ENCODE data around the gene PABPC3.

Gene PABPC3

GRCh38 chr13:25117312-25117711, 21.4 kb downstream of the PABPC3 start:
- Histone ChIP-seq H3K9ac (ENCODE audit: insufficient read length) (no peak overlapping the region), H3K36me3 (ENCODE audit: insufficient read depth, low read length) (no peaks in the 10 kb centered on the region), H3K9me3 (ENCODE audit: low read depth, low read length) (no peaks in the 10 kb centered on the region), H3K4me3 (no peak overlapping the region), H3K27ac (no peak overlapping the region)
- no peak for TF ChIP-seq FOXP2 (optimal IDR thresholded peaks at IDR 0.05; ENCODE audit: control extremely low read depth, extremely low read length, insufficient read depth)
- TF ChIP-seq POLR2AphosphoS5 (IDR thresholded peaks at IDR 0.05; ENCODE audit: borderline replicate concordance, low read depth, low read length): no peak
- no peak for TF ChIP-seq EZH2 (IDR thresholded peaks at IDR 0.05)
- no peak for DNase-seq (ENCODE audit: low read depth, low spot score)

DNA sequence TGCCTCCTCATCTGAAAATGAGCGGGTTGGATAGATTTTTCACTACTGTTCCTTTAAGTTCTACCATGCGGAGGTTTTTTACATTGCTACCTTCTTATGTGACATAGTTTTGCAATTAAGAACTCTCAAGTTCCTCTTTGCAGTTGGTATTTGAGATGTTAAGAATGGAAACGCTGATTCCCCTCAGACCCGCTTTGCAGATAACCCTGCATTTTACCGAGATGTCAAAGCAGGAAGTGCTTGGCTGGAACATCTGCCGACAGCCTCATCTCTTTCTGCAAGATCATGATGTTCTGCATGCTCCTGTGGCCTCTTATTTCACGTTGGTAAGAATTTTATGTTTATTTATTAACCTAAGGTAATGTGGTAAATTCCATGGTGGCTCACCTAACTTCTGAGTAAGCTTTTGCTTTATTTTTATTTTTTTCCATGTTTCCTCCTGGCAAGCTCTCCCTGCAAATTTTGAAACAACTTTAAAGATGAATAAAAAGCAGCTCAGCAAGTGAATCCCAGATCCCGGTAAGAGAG, 22.5 kb downstream of the PABPC3 start:
- no peak overlapping the region for H3K4me3 ChIP-seq
- TF ChIP-seq EZH2 (IDR thresholded peaks at IDR 0.05) (no peak), POLR2AphosphoS5 (IDR thresholded peaks at IDR 0.05; ENCODE audit: borderline replicate concordance, low read depth, low read length) (no peak), FOXP2 (optimal IDR thresholded peaks at IDR 0.05; ENCODE audit: control extremely low read depth, extremely low read length, insufficient read depth) (no peak)
- no peak for DNase-seq (ENCODE audit: low read depth, low spot score)
- H3K27ac ChIP-seq: peak overlapping the region; percentile 14; the same call in 1 of the 2 replicates
- no peaks in the 10 kb centered on the region for H3K9me3 ChIP-seq (ENCODE audit: low read depth, low read length)
- H3K9ac ChIP-seq (ENCODE audit: insufficient read length): no peak overlapping the region
- H3K36me3 ChIP-seq (ENCODE audit: insufficient read depth, low read length): no peaks in the 10 kb centered on the region

DNA sequence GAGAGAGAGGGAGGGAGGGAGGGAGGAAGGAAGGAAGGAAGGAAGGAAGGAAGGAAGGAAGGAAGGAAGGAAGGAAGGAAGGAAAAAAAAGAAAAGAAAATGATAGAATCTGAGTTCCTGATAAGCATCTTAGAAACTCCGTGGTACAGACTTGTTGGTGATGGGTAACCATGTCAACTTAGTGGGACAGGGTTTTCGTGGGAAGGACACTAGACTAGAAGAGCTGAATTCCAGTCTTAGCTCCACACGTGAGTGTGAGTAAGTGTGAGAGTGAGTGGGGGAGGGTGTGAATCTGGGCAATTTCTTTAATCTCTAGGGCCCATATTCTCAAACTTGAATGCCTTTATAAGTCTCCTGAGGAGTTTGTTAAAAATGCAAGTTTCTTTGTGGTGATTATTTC, 35.0 kb downstream of the PABPC3 start:
- Histone ChIP-seq H3K27ac (no peak overlapping the region), H3K9me3 (ENCODE audit: low read depth, low read length) (0 out of 2 replicates have a peak, but pooled peaks cover 2% of the 10 kb centered on the region), H3K36me3 (ENCODE audit: insufficient read depth, low read length) (no peaks in the 10 kb centered on the region), H3K4me3 (no peak overlapping the region), H3K9ac (ENCODE audit: insufficient read length) (no peak overlapping the region)
- TF ChIP-seq POLR2AphosphoS5 (IDR thresholded peaks at IDR 0.05; ENCODE audit: borderline replicate concordance, low read depth, low read length) (no peak), FOXP2 (optimal IDR thresholded peaks at IDR 0.05; ENCODE audit: control extremely low read depth, extremely low read length, insufficient read depth) (no peak), EZH2 (IDR thresholded peaks at IDR 0.05) (no peak)
- DNase-seq (ENCODE audit: low read depth, low spot score): no peak

- no peak for TF ChIP-seq POLR2AphosphoS5 (IDR thresholded peaks at IDR 0.05; ENCODE audit: borderline replicate concordance, low read depth, low read length)
- TF ChIP-seq EZH2 (IDR thresholded peaks at IDR 0.05): no peak
- no peak for TF ChIP-seq FOXP2 (optimal IDR thresholded peaks at IDR 0.05; ENCODE audit: control extremely low read depth, extremely low read length, insufficient read depth)
- no peak overlapping the region for H3K4me3 ChIP-seq
- DNase-seq (ENCODE audit: low read depth, low spot score): no peak
- no peaks in the 10 kb centered on the region for H3K36me3 ChIP-seq (ENCODE audit: insufficient read depth, low read length)
- H3K27ac ChIP-seq: no peak overlapping the region
- no peak overlapping the region for H3K9ac ChIP-seq (ENCODE audit: insufficient read length)
- H3K9me3 ChIP-seq (ENCODE audit: low read depth, low read length): 0 out of 2 replicates have a peak, but pooled peaks cover 2% of the 10 kb centered on the region
Observed at GRCh38 chr13:25131881-25132420, 36.0 kb downstream of the PABPC3 start.

DNA sequence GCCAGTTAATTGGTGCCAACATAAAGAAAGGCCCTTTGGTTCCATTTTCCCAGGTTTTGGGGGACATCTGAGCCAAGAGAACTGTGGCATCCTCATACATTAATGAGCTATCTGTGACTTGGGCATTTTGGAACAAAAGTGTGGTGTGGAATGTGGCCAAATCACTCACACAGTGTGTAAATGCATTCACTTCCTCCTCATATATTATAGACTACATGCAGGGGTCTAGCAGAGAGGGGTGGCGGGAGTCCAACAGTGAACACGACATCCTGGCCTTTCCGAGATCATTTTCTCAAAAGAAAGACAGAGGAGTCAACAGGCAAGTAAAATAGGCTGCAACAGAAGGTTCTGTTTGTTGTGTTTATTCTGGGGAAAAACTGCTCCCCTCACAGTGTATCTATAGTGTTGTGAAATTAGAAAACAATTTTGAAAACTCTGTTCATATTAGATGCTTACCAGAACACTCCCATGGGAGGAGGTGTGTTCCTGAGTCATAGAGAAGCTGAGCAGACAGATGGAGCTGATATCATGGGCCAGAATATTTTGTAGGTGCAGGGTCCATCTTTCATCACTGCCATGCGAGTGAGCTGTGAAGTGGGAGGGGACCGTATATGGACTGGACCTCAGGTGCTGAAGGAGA, 36.9 kb downstream of the PABPC3 start:
- TF ChIP-seq FOXP2 (optimal IDR thresholded peaks at IDR 0.05; ENCODE audit: control extremely low read depth, extremely low read length, insufficient read depth) (no peak), EZH2 (IDR thresholded peaks at IDR 0.05) (no peak), POLR2AphosphoS5 (IDR thresholded peaks at IDR 0.05; ENCODE audit: borderline replicate concordance, low read depth, low read length) (no peak)
- DNase-seq (ENCODE audit: low read depth, low spot score): no peak
- Histone ChIP-seq H3K36me3 (ENCODE audit: insufficient read depth, low read length) (no peaks in the 10 kb centered on the region), H3K9ac (ENCODE audit: insufficient read length) (no peak overlapping the region), H3K4me3 (no peak overlapping the region), H3K27ac (no peak overlapping the region), H3K9me3 (ENCODE audit: low read depth, low read length) (0 out of 2 replicates have a peak, but pooled peaks cover 2% of the 10 kb centered on the region)

- no peak for DNase-seq (ENCODE audit: low read depth, low spot score)
Observed at GRCh38 chr13:25135896-25136295, 40.0 kb downstream of the PABPC3 start.

DNA sequence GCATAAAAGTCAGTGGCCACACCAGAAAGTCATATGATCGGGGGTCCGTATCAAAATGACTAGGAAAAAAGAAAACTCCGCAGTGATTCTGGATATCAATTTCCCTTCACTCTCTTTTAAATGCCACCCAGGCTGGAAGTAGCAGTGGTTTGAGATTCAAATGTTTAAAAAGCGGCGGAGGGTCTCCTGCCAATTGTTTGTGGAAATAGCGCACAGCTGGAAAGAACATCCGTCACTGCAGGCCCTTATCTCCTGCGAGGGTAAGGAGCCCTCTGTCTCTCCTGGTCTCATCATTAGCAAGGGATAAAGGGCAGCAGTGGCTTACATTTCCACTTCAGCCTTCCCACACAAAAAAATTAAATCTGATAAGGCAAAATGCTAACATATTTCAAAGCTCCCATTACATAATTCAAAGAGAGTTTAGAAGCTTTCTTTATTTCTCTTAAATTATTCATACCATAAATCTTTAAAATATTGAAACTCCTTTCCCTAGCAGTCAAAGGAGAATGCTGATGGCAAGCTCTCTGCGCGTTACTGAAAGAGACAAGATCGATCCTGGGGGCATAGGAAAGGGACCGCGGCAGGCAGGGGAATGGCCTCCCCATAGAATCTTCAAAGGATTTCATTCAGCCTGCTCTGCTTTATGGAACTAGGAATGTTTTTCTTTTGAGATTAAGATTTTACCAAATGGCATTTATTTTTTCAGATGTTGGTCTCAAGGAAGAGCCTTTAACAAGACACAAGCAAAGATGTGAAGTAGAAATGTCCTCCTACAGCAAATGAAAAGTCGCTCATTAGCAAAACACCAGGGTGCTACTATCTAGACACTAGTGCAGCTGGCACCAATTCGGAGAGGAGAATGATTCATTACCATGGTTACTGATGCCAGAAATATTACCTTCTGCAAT, 41.2 kb downstream of the PABPC3 start:
- Histone ChIP-seq H3K9me3 (ENCODE audit: low read depth, low read length) (0 out of 2 replicates have a peak, but pooled peaks cover 2% of the 10 kb centered on the region), H3K27ac (peak overlapping the region; percentile 93), H3K36me3 (ENCODE audit: insufficient read depth, low read length) (no peaks in the 10 kb centered on the region), H3K4me3 (peak overlapping the region; percentile 72), H3K9ac (ENCODE audit: insufficient read length) (peak overlapping the region; percentile 65)
- TF ChIP-seq EZH2 (IDR thresholded peaks at IDR 0.05) (no peak), POLR2AphosphoS5 (IDR thresholded peaks at IDR 0.05; ENCODE audit: borderline replicate concordance, low read depth, low read length) (no peak), FOXP2 (optimal IDR thresholded peaks at IDR 0.05; ENCODE audit: control extremely low read depth, extremely low read length, insufficient read depth) (no peak)
- DNase-seq (ENCODE audit: low read depth, low spot score): peak; percentile 42

More at GRCh38 chr13:25135896-25136295, 40.0 kb downstream of the PABPC3 start:
- Histone ChIP-seq H3K9ac (ENCODE audit: insufficient read length) (no peak overlapping the region), H3K4me3 (no peak overlapping the region), H3K27ac (peak overlapping the region; percentile 93; the same call in 1 of the 2 replicates), H3K36me3 (ENCODE audit: insufficient read depth, low read length) (no peaks in the 10 kb centered on the region), H3K9me3 (ENCODE audit: low read depth, low read length) (0 out of 2 replicates have a peak, but pooled peaks cover 2% of the 10 kb centered on the region)
- no peak for TF ChIP-seq EZH2 (IDR thresholded peaks at IDR 0.05)
- no peak for TF ChIP-seq FOXP2 (optimal IDR thresholded peaks at IDR 0.05; ENCODE audit: control extremely low read depth, extremely low read length, insufficient read depth)
- TF ChIP-seq POLR2AphosphoS5 (IDR thresholded peaks at IDR 0.05; ENCODE audit: borderline replicate concordance, low read depth, low read length): no peak

- TF ChIP-seq POLR2AphosphoS5 (IDR thresholded peaks at IDR 0.05; ENCODE audit: borderline replicate concordance, low read depth, low read length) (no peak), EZH2 (IDR thresholded peaks at IDR 0.05) (no peak), FOXP2 (optimal IDR thresholded peaks at IDR 0.05; ENCODE audit: control extremely low read depth, extremely low read length, insufficient read depth) (peak; percentile 83)
- Histone ChIP-seq H3K9me3 (ENCODE audit: low read depth, low read length) (0 out of 2 replicates have a peak, but pooled peaks cover 2% of the 10 kb centered on the region), H3K36me3 (ENCODE audit: insufficient read depth, low read length) (no peaks in the 10 kb centered on the region), H3K9ac (ENCODE audit: insufficient read length) (peak overlapping the region; percentile 65), H3K27ac (peak overlapping the region; percentile 93), H3K4me3 (peak overlapping the region; percentile 72)
- DNase-seq (ENCODE audit: low read depth, low spot score): no peak
Observed at GRCh38 chr13:25137788-25138115, 41.8 kb downstream of the PABPC3 start.
